Adrenal gland (tissue), 5 donors: Measurements from ENCODE around the gene MAPKAP1.

Experiments used
- POLR2A ChIP-seq, 2 donors: fragments of 450-650 bp; IDR thresholded peaks; one replicate each; pipeline ENCODE4 v1.6.1; 2017; ENCODE audit warnings: antibody characterized with exemption in 2 of 2, mild to moderate bottlenecking in 2 of 2, moderate library complexity in 1 of 2
- TF ChIP-seq, protein P1 (sequence below), 6 experiments: fragments of 450-650 bp in 4 of 6; fragments of 200-600 bp in 2 of 6; sonication (generic) in 1 of 6; IDR thresholded peaks; 1 replicate in 5 of 6; 2 replicates in 1 of 6; pipeline versions ENCODE4 v1.5.1 to v1.8.0; 2016 to 2021; ENCODE audit warnings: antibody characterized with exemption in 6 of 6, mild to moderate bottlenecking in 2 of 6, moderate library complexity in 1 of 6
- donor health status: DM: no; HTN: no; CAD: no.

DNA sequence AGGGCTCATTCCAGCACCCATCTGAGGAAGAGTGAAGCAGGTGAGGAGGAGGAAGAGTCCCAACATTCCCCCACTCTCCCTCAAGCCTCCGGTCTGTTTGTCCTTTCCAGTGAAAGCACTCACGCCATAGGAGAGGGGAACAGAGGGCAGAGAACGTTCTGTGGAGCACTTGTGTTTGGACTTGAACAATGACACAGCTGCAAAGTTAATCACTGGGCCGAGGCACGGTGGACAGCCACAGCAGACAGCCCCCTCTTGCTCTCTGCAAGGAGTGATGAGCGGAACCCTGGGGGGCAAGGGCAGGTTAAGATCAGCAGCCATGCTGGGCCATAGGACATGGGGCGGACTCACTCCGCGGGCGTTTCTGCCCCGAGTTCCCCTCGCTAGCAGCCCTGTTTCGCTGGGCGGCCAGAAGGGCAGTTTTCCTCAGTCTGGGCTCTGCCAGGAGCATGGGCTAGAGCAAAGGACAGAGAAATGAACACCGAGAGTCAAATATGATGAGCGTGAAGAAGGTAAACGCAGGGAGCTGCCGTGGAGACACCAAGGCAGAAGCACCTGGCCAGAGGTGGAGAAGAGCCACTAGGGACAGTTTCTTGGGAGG lies 259.7 kb downstream of the MAPKAP1 start:
- TF ChIP-seq, protein P1, sequence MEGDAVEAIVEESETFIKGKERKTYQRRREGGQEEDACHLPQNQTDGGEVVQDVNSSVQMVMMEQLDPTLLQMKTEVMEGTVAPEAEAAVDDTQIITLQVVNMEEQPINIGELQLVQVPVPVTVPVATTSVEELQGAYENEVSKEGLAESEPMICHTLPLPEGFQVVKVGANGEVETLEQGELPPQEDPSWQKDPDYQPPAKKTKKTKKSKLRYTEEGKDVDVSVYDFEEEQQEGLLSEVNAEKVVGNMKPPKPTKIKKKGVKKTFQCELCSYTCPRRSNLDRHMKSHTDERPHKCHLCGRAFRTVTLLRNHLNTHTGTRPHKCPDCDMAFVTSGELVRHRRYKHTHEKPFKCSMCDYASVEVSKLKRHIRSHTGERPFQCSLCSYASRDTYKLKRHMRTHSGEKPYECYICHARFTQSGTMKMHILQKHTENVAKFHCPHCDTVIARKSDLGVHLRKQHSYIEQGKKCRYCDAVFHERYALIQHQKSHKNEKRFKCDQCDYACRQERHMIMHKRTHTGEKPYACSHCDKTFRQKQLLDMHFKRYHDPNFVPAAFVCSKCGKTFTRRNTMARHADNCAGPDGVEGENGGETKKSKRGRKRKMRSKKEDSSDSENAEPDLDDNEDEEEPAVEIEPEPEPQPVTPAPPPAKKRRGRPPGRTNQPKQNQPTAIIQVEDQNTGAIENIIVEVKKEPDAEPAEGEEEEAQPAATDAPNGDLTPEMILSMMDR (IDR thresholded peaks at IDR 0.05): no peak
- TF ChIP-seq POLR2A (IDR thresholded peaks at IDR 0.05): no peak
